AG09309 (cell line): ENCODE data around the gene FBXO7.
A peak's percentile ranks its signal among the peaks of the same experiment; 100 is the strongest.

Source experiments
- DNase-seq: peaks from one replicate; pipeline ENCODE4 v3.0.0-alpha.2; 2010; ENCODE audit warnings: low read depth
- H3K4me3 ChIP-seq: 2 replicates; pipeline ENCODE4 v1.5.1; 2011; ENCODE audit warnings: mild to moderate bottlenecking, low read depth, low read length, moderate library complexity; ENCODE audit not compliant: control insufficient read depth
- CTCF ChIP-seq: IDR thresholded peaks from 2 replicates; pipeline ENCODE4 v1.5.1; 2011; ENCODE audit warnings: mild to moderate bottlenecking, low read depth, low read length, inconsistent platforms; ENCODE audit not compliant: insufficient read depth, control insufficient read depth; ENCODE audit errors: missing control alignments

The FBXO7 gene

GRCh38 chr22:32474635-32475467 lies at the start of gene FBXO7:
Gene FBXO7, plus strand, starts transcription at chr22:32474811. Its CDS starts 192 bp downstream, at chr22:32475003.
- TF ChIP-seq CTCF: peak; percentile 32
- H3K4me3 ChIP-seq: peak within 1 kb of the TSS; percentile 76
- peak; percentile 63 for DNase-seq

GRCh38 chr22:32426881-32427280 lies 47.7 kb upstream of the FBXO7 start:
- DNase-seq: no peak
- TF ChIP-seq CTCF: no peak
- H3K4me3 ChIP-seq: no peak overlapping the region

GRCh38 chr22:32430352-32430751 lies 44.3 kb upstream of the FBXO7 start:
- DNase-seq: no peak
- H3K4me3 ChIP-seq: no peak overlapping the region
- TF ChIP-seq CTCF: no peak

DNA sequence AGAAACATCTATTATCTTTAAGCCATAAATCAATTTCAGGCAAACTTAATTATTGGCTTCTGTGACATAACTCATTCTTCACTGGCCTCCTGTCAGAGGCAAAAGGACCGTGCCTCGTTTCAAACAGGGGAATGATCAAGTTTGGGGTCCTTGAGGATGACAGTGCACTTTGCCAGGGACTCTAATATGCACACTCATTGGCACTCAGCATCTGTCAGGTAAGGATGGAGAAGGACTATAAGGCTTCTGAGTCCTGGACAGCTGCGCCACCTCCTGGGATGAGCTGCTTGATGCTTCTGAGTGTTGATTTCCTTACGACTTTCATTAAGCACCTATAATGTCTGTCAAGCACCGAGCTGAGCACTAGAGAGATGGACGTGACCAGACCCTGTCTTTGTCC lies 30.5 kb upstream of the FBXO7 start:
- DNase-seq: no peak
- peak; percentile 23 for TF ChIP-seq CTCF
- no peak overlapping the region for H3K4me3 ChIP-seq

- TF ChIP-seq CTCF: no peak
- no peak for DNase-seq
- H3K4me3 ChIP-seq: no peak overlapping the region
Observed at GRCh38 chr22:32446321-32446720, 28.3 kb upstream of the FBXO7 start.

- H3K4me3 ChIP-seq: no peak overlapping the region
- no peak for TF ChIP-seq CTCF
- DNase-seq: no peak
Observed at GRCh38 chr22:32448980-32449379, 25.6 kb upstream of the FBXO7 start.

DNA sequence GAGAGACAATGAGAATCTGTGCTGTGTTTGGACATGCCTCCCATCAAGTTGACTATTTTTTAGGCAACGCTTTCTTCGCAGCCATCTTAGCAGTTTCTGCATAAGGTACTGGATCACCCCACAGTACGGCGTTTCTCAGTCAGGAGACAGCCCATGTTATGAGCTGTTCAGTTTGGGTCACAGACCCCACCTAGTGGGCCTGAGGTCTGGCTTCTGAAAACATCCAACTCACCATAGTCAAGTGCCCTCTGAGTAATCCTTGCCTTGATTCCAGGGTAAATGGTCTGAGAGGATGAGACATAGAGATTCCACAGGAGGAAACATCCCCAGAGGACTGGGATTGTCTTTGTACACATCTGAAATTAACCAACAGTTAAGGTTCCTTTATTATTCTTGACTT lies 17.6 kb upstream of the FBXO7 start:
- DNase-seq: no peak
- H3K4me3 ChIP-seq: no peak overlapping the region
- no peak for TF ChIP-seq CTCF
